HG03280 (cell line): ENCODE data around the gene SGCE.

Experiments used
- ATAC-seq: cut with Tn5 transposase; IDR thresholded peaks from one replicate; pipeline ENCODE4 v1.9.1; 2021; ENCODE audit warnings: mild to moderate bottlenecking, moderate library complexity; ENCODE audit not compliant: unreplicated experiment

Gene SGCE

DNA sequence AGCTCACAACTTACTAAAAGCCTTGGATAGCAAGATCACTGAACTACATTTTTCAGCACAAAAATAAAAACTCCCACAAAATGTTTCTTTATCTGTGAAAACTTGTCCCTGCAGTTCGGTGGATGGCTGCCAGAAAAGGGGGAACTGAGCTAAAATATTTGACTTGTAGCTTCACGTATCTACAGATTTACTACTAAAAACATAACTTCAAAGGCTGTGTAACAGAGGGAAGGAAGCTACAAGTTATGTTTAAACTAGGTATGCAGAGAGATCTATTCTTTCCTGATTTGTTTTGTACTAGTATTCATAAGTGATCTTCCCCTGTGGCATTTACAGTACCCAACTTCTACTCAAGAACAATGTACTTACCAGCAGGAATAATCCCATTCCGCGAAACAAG, 25.1 kb downstream of the SGCE start:
- no peak for ATAC-seq

DNA sequence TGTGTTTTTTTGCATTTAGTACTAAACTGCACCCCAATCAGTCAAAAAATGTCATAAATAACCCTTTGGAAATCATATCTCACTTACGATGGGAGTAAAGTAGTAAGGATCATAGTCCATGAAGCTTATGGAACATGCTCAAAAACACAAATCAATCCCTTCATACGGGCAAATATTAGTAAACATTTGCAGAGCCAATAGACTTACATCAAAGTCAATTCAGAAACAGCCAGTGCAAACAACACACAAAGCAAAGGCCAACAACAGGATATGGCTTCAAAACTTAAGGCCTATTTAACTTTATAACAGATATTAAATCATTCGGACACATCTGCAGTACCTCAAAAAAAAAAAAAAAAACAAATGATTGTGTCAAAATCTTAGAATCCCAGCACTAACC, 32.1 kb downstream of the SGCE start:
- ATAC-seq: no peak

- no peak for ATAC-seq
These were observed 34.8 kb downstream of the SGCE start for GRCh38 chr7:94621120-94621519.

DNA sequence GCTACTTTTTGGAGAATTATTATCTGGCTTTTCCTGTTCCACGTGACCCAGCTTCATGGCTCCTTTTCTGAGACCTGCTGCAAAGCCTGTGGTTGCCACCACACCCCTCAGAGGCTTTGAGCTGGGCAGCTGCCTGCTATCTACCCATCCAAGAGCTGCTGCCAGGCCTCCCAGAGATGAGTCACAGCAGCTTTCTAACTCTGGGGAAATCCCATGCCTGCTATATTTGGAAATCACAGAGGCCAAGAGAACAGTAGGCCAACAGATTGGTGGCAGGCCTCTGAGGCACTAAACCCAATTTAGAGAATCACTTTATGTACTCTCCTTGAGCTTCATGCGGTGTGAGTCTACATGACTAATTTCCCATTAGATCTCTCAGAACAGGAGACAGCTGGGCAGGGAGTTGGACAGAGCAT, 35.2 kb downstream of the SGCE start:
- peak; percentile 90 for ATAC-seq

DNA sequence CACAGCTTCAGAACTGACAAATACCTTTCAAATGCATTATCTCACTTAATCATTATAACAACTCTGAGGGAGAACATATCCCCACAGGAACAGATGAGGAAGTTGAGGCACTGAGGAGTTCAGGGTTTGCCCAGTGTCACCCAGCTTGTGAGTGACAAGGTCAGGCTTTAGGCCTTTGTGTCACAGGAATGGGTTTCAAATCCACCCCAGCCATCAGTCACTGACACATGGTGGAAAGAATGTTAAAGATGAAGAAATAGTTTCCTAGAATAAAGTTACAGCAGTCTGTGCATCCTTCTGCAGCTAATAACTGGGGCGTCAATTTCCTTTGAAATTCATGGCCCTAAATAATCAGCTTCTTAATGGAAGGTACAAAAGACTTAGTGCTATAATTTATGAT, 37.8 kb downstream of the SGCE start:
- ATAC-seq: no peak

- no peak for ATAC-seq
These were observed 39.1 kb downstream of the SGCE start for GRCh38 chr7:94616855-94617254.

- no peak for ATAC-seq
These were observed 40.3 kb downstream of the SGCE start for GRCh38 chr7:94615666-94616065.

- ATAC-seq: no peak
These were observed 43.3 kb downstream of the SGCE start for GRCh38 chr7:94612661-94613060.

DNA sequence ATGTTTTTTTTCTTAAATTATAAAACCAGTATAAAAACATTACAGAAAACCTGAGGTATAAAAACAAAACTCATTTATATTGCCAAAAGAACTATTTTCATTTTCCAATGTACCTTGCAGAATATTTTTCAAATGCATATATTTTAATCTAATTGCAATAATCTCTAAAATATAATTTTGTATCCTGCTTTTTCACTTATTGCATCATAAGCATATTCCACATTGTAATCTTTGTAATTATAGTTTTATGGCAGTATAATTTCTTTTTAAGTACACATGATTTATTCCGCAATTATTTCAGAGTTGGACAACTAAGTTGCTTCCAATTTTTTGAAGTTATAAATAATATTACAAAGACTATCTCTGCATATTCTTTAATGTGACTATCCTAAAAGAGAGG, 43.7 kb downstream of the SGCE start:
- ATAC-seq: no peak

DNA sequence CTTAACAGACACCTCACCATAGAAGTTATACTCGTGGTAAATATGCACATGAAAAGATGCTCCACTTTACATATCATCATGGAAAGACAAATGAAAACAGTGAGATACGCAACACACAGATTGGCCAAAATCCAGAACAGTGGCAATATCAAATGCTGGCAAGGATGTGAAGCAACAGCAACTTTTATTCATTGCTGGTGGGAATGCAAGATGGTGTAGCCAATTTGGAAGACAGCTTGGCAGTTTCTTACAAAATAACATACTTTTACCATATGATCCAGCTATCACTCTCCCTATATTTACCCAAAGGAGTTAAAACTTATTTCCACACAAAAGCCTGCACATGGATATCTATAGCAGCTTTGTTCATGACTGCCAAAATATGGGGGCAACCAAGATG, 46.4 kb downstream of the SGCE start:
- ATAC-seq: no peak

DNA sequence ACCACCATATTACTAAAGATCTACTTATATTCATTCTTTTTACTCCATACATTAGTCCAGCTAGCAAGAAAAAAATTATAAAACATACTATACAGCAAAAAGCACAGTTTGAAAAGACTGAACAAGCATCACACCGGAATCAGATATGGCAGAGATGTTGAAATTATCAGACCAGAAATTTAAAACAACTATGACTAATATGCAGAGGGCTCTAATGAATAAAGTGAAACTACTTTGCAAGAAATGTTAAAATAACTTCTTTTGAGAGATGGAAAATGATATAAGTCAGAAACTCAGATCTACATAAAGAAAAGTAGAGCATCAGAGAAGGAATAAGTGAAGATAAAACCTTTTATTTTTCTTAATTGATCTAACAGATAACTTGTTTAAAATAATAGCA, 50.9 kb downstream of the SGCE start:
- no peak for ATAC-seq

- ATAC-seq: no peak
These were observed 53.8 kb downstream of the SGCE start for GRCh38 chr7:94602181-94602580.

DNA sequence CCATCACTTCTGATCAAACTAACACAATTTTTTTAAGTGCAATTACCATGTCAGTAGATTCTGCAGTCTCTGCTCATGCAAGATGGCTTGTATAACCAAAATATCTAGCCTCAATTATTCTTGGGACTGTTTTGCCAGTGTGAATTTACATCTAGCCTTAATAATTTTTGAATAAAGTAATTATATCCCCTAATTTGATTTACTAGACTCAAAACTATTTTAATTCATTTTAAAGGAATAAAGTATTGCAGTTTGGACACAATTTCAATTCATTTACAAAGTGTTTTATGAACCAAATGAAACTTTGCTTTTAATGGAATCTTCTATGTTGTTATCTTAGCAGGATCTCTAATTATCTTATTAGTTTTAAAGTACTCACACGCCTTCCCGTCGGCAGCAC, 55.7 kb downstream of the SGCE start:
- ATAC-seq: no peak

DNA sequence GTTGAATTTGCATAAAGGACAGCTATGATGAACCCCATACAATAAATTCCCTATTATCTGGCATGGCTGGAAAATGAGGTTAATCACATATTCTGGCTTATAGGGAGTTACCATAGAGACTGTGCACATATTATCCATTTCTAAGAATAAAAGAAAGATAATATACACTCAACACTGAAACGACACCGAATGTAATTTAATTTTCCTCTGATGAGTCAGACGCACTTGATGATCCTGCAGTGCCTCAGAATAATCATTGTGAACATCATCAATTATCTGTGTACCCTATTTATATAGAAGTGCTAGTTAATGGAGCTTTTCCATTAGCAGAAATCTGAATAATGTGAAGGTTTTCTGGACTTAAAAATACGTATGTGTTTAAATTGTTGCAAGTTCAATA, 60.2 kb downstream of the SGCE start:
- ATAC-seq: no peak

GRCh38 chr7:94594882-94595281, 61.1 kb downstream of the SGCE start:
- ATAC-seq: no peak

DNA sequence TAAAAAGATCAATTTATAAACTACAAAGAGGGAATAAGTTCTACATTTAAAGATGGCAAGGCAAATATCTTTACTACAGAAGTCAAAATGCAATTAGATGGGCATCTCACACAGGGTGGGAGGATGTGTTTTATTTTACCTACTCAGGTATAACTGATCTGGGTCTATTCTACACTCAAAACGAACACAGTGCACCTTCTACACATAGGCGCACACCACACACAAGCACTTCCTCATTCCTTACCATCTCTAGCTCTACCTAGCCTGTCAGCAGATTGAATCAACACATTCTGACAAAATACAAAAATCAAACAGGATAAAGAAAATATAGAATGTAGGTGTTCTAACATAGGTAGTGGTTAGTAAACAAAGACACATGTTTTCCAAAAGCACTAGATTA, 64.8 kb downstream of the SGCE start:
- ATAC-seq: no peak

GRCh38 chr7:94590526-94591162, 65.3 kb downstream of the SGCE start:
- no peak for ATAC-seq

DNA sequence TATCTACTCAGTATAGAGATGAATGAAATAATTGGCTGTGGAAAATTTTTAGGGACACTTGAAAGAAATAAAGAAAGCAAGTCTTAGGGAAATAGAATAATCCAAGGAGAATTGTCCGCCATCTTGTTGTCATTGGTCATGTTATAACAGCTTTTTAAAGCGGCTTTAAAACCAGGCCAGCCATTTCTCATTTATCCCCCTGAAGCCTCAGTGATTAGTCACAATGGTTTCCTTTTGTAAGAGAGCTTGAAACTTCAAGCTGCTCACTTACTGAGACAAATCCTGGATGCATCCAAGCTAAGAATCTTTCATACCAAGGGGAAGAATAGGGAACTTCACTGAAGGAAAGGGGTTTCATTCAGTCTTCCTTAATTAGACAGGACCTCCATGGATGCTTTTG, 67.9 kb downstream of the SGCE start:
- no peak for ATAC-seq

- no peak for ATAC-seq
These were observed 71.8 kb downstream of the SGCE start for GRCh38 chr7:94584113-94584512.

DNA sequence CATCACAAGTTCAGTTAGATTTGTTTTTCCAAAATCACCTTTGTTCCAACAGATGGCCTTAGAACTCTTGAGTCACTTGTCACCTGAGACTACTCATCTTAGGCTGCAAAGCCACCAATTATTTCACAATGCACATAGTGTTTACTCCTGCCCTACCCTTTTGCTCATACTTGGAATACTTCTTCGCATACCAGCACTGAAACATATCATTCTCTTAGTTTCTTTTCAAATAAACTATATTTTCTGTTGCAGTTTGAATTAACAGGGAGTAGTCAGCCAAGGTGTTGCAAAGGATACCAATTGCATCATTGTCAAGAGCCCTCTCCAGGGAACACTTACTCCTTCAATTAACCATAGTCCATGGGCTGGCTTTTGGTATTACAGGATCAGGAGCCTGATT, 75.3 kb downstream of the SGCE start:
- no peak for ATAC-seq

DNA sequence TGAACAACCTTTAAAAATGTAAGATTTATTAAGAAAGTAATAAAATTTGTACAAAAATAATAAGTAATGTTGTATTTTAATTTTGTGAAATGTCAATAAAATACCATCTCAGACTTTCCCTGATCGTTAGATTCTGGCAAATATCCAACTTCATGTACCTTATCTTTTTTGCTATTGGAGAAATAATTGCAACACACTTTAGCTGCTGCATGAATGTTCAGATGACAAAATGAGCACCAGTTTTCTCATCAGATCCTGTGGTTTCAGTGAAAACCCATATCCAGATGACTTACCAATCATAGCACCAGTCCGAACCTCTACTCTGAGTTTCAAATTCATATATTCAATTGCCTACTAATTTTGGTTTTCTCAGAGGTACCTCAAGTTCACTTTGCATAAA, 76.5 kb downstream of the SGCE start:
- ATAC-seq: no peak

DNA sequence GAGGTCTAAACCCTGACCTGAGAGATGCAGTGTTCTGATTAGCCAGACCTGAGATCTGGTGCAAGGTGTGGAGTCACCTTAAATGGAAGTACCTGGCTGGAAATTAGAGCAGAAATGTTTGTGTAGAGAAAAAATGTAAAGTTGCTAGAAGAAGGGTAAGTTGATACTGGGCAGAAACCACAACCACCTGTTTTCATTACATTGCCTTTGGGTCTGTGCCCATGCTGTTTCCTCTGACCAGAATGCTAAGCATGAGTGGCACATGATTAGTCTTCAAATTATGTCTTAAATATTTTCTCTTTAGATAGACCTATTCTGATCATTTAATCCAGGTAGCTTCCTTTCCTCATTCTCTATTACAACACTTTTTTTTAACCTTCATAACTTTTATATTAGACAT, 77.3 kb downstream of the SGCE start:
- ATAC-seq: no peak

GRCh38 chr7:94577357-94577756, 78.6 kb downstream of the SGCE start:
- ATAC-seq: no peak

DNA sequence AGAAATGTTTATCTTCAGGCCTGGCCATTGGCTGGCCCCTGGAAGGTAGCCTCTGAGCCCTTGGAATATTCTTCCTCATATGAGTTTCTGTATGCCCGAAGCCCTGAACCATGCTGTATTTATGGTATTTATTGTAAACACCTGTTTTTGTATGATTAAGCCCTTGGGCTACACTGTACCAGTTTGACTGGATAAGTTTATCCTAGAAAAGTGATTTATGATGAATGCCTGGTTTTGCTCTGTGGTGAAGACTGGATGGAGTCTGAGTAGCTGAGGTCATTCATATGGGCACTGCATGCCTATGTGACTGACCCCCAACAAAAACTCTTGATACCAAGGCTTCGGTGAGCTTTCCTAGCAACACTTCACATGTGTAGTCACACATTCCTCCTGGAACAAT, 79.6 kb downstream of the SGCE start:
- no peak for ATAC-seq
